Kidney tubule cell (primary cell): ENCODE measurements around the gene SLC4A7.
A peak's percentile ranks its signal among the peaks of the same experiment; 100 is the strongest.
"Not testable (repeated sequence)": the region's sequence is repeated elsewhere in the genome, so short reads cannot be mapped to it uniquely, and the experiment has no call there.

Experiments used
- DNase-seq: peaks from one replicate; pipeline ENCODE4 v3.0.0-alpha.2; 2018; ENCODE audit warnings: low spot score

The SLC4A7 gene

GRCh38 chr3:27428446-27428845 lies 55.7 kb downstream of the SLC4A7 start:
- no peak for DNase-seq

DNA sequence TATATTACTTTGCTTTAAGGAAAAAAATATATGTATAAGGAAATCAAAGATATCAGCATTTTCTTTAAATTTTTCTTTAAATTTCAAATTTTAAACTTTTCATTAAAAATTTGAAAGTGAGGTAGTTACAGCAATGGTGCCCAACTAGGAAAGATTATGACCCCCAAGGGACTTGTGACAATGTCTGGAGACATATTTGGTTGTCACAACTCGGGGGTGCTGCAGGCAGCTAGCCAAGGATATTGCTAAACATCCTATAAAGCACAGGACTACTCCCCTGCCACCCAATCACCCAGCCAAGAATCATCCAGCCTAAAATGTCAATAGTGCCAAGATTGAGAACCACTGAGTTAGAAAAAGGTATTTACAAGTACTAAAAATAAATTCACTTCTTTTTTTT lies 57.3 kb downstream of the SLC4A7 start:
- no peak for DNase-seq

DNA sequence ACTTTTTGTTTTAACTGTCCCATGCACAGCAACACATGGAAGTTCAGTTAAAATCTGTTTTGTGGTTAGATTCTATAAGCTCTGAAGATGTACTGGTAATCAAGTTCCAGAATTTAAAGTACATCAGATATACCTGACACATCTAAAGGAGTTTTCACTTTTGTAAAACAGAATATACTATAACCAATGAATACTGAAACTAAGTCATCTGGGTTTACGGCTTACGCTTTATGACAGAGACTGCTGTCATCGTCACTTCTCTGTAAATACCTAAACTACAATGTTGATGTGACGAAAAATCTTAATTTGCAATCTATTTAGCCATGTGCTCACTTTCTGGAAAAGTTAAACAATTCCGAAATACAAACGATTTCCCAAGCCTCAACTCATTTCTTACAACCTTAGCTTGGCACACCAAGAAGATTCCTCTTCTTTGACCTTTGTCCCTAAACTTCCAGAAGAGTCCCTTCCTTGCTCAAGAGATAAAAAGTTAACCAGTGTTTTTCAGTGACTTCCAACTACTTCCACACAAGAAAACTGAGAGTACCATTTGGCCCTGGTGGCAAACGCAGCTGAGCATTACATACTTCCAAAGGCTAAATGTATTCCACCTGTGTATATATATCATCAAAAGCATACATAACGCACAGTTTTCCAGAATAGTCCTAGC lies 58.2 kb downstream of the SLC4A7 start:
- DNase-seq: no peak

GRCh38 chr3:27424812-27425521 lies 59.2 kb downstream of the SLC4A7 start:
- DNase-seq: not testable (repeated sequence)

- peak; percentile 59 for DNase-seq
These were observed 60.7 kb downstream of the SLC4A7 start for GRCh38 chr3:27423463-27423862.

DNA sequence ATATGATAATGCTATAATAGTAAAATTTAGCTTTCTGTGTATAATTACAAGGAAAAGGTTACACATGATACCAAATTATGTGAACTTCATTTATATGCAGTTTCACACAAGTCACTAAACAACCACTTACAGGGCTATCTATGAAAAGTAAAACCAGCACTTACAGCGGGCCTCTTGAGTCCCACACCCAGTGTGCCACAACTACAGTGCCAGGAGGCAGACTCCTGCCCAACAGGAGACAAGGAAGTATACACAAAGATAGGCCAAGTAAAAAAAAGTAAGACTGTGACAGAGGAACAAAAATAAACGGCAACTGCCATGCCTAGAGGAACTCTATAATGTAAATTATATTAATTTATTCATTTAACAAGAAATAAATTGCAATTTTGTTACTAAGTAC lies 61.6 kb downstream of the SLC4A7 start:
- DNase-seq: no peak

- DNase-seq: no peak
These were observed 69.0 kb downstream of the SLC4A7 start for GRCh38 chr3:27415202-27415601.

- no peak for DNase-seq
These were observed 91.1 kb downstream of the SLC4A7 start for GRCh38 chr3:27392950-27393679.

GRCh38 chr3:27392414-27392813 lies 91.8 kb downstream of the SLC4A7 start:
- DNase-seq: not testable (repeated sequence)

- no peak for DNase-seq
These were observed 92.4 kb downstream of the SLC4A7 start for GRCh38 chr3:27391796-27392195.

- DNase-seq: no peak
These were observed 96.6 kb downstream of the SLC4A7 start for GRCh38 chr3:27387625-27388024.

GRCh38 chr3:27385504-27385903 lies 98.7 kb downstream of the SLC4A7 start:
- DNase-seq: no peak

GRCh38 chr3:27384191-27384590 lies 100.0 kb downstream of the SLC4A7 start:
- DNase-seq: no peak

DNA sequence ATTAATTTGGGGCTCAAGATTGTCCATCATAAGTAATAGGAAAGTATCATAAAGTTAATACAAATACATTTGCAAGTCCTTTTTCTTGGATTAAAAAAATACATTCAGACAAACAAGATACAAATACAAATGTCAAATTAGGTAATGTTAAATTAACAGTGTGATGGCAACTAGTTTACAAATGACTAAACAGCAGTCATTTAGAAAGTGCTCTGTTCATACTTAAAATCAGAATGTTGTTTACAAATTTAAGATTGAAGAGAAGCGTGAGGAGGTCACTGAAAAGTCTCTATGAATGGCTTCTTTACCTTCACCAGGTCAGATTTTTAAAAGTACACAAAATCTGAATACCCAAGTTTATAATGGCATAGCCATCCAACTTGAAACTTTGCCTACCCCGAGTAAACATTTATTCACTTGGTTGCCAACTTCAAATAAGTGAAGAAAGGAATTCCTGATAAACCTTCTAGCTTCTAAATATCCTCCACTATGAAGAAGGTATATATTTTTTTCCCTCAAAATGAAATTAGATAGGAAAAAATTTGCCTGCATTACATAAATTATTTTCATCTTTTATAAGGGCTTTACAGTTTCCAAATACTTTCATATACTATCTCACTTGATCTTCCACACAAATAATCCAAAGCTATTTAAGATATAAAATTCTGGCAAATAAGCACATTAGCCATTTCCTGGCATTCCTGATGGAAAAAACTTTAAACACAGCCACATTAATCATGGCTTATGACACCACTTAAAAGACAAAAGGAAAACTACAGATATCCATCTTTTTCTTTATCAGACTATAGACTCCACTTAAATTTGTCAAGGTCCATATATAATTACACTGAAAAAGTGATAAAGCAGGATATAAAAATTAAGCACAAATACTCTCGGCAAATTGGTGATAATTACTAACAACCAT lies 103.5 kb downstream of the SLC4A7 start:
- DNase-seq: no peak

GRCh38 chr3:27378331-27378730 lies 105.9 kb downstream of the SLC4A7 start:
- DNase-seq: no peak

- no peak for DNase-seq
These were observed 107.9 kb downstream of the SLC4A7 start for GRCh38 chr3:27376109-27376772.

- peak; percentile 88 for DNase-seq
These were observed 115.2 kb downstream of the SLC4A7 start, which contains the start of gene NEK10 for GRCh38 chr3:27368831-27369607. Gene NEK10, minus strand, starts transcription at chr3:27369383. Its CDS starts 16,501 bp downstream, at chr3:27352882.

GRCh38 chr3:27366062-27366591 lies 118.1 kb downstream of the SLC4A7 start:
- no peak for DNase-seq

- DNase-seq: peak; percentile 75
These were observed 123.8 kb downstream of the SLC4A7 start for GRCh38 chr3:27360113-27361078.
